WTC11 (cell line): ENCODE results near the gene CNDP2. TPM values are rescaled to one million over a fixed set of nuclear protein-coding genes. Genes with fewer than 3 reads are reported as not detected.

ENCODE experiments used
- ATAC-seq: fragments of 200-7000 bp; cut with Tn5 transposase; 2 replicates; pipeline ENCODE4 v1.10.0; 2021; ENCODE audit warnings: mild to moderate bottlenecking, moderate library complexity
- CTCF ChIA-PET: fragments of 300-600 bp; sonication (Branson Sonifier 250); formaldehyde crosslinking; loops from one replicate; lab custom pipeline; 2021; ENCODE audit warnings: antibody characterized with exemption; lab: Charles Lee
- POLR2A ChIA-PET: fragments of 350-600 bp; sonication (Branson Sonifier 250); formaldehyde crosslinking; loops from one replicate; lab custom pipeline; 2021; ENCODE audit warnings: antibody characterized with exemption; lab: Charles Lee
- DNase-seq: peaks from one replicate; pipeline ENCODE4 v3.0.0; 2021; ENCODE audit warnings: low spot score
- H3K27ac Mint-ChIP-seq: 2 replicates; pipeline ENCODE4 v1.8.0; 2021; ENCODE audit warnings: mixed read lengths
- H3K27me3 Mint-ChIP-seq: 2 replicates; pipeline ENCODE4 v1.8.0; 2021; ENCODE audit warnings: low read depth, mild to moderate bottlenecking, moderate library complexity, mixed read lengths
- H3K36me3 Mint-ChIP-seq: 2 replicates; pipeline ENCODE4 v1.8.0; 2021; ENCODE audit warnings: mixed read lengths
- H3K4me1 Mint-ChIP-seq: 2 replicates; pipeline ENCODE4 v1.8.0; 2022; ENCODE audit warnings: mixed read lengths
- H3K4me3 Mint-ChIP-seq: 2 replicates; pipeline ENCODE4 v1.8.0; 2021; ENCODE audit warnings: mild to moderate bottlenecking, moderate library complexity, mixed read lengths
- H3K9me3 Mint-ChIP-seq: 2 replicates; pipeline ENCODE4 v1.8.0; 2021; ENCODE audit warnings: mixed read lengths
- ARID4B ChIP-seq: sonication (generic); formaldehyde crosslinking; IDR thresholded peaks from 2 replicates; pipeline ENCODE4 v1.8.0; 2023; ENCODE audit warnings: missing genetic modification reagents, mild to moderate bottlenecking, borderline replicate concordance
- ATF3 ChIP-seq: sonication (generic); formaldehyde crosslinking; conservative IDR thresholded peaks from 2 replicates; pipeline ENCODE4 v1.8.1; 2022; ENCODE audit warnings: mild to moderate bottlenecking, missing genetic modification reagents
- CREB1 ChIP-seq: sonication (generic); formaldehyde crosslinking; IDR thresholded peaks from 2 replicates; pipeline ENCODE4 v1.8.0; 2023; ENCODE audit warnings: mild to moderate bottlenecking, missing genetic modification reagents
- E2F1 ChIP-seq: sonication (generic); formaldehyde crosslinking; IDR thresholded peaks from 2 replicates; pipeline ENCODE4 v1.8.0; 2022; ENCODE audit warnings: mild to moderate bottlenecking, missing genetic modification reagents
- GABPB1 ChIP-seq: sonication (generic); formaldehyde crosslinking; IDR thresholded peaks from 2 replicates; pipeline ENCODE4 v1.8.1; 2023; ENCODE audit warnings: mild to moderate bottlenecking, missing genetic modification reagents
- JAZF1 ChIP-seq: fragments of 250-450 bp; sonication (Bioruptor Pico); IDR thresholded peaks from 2 replicates; pipeline ENCODE4 v1.9.0; 2021; ENCODE audit warnings: moderate library complexity, mild to moderate bottlenecking, inconsistent platforms
- JUN ChIP-seq: sonication (generic); formaldehyde crosslinking; IDR thresholded peaks from 2 replicates; pipeline ENCODE4 v1.8.0; 2023; ENCODE audit warnings: mild to moderate bottlenecking, missing genetic modification reagents
- RELA ChIP-seq: sonication (generic); formaldehyde crosslinking; IDR thresholded peaks from 2 replicates; pipeline ENCODE4 v1.8.1; 2022; ENCODE audit warnings: missing genetic modification reagents, mild to moderate bottlenecking, borderline replicate concordance
- ZNF423 ChIP-seq: fragments of 250-450 bp; sonication (Bioruptor Pico); IDR thresholded peaks from 2 replicates; pipeline ENCODE4 v2.1.2; 2022; ENCODE audit warnings: mild to moderate bottlenecking, moderate library complexity
- ZNF532 ChIP-seq: fragments of 250-450 bp; sonication (Bioruptor Pico); IDR thresholded peaks from 2 replicates; pipeline ENCODE4 v1.9.0; 2021; ENCODE audit warnings: mild to moderate bottlenecking, borderline replicate concordance
- total RNA-seq: library from RNA; stranded (reverse); gene quantifications from 3 replicates; pipeline ENCODE4 v1.2.3, GENCODE V29; 2021

The CNDP2 gene
- total RNA-seq, 1 experiment from 2014 or later: 248 TPM

- no peaks in the 10 kb centered on the region for H3K9me3 Mint-ChIP-seq
- DNase-seq (no peak), ATAC-seq (no peak)
- no peak overlapping the region for H3K27ac Mint-ChIP-seq
- H3K36me3 Mint-ChIP-seq: no peaks in the 10 kb centered on the region
- CTCF ChIA-PET: interaction anchor here (0.8 to 2.5 kb wide), 2 partner anchors 12 to 45 kb away, joined by 3 to 9 read pairs; no protein-coding TSS in a partner anchor
- no peaks in the 10 kb centered on the region for H3K27me3 Mint-ChIP-seq
- no peak overlapping the region for H3K4me3 Mint-ChIP-seq
- H3K4me1 Mint-ChIP-seq: 0 out of 2 replicates have a peak, but pooled peaks cover 3% of the 10 kb centered on the region
- POLR2A ChIA-PET: no interaction called here
- TF ChIP-seq E2F1 (CRISPR knock-in tag) (no peak), JUN (no peak), ATF3 (CRISPR knock-in tag) (no peak)
- TF ChIP-seq, all 79 proteins: peak for 0
Measured at GRCh38 chr18:74447404-74448152, 48.6 kb upstream of the CNDP2 start.

GRCh38 chr18:74450626-74451025 lies 45.5 kb upstream of the CNDP2 start:
- ChIA-PET POLR2A (no interaction called here), CTCF (interaction anchor here (0.7 to 1.3 kb wide), 4 partner anchors 9 to 101 kb away, joined by 3 to 7 read pairs (median 4); no protein-coding TSS in a partner anchor)
- H3K4me1 Mint-ChIP-seq: 0 out of 2 replicates have a peak, but pooled peaks cover 3% of the 10 kb centered on the region
- H3K27me3 Mint-ChIP-seq: peaks cover 23% of the 10 kb centered on the region
- DNase-seq: no peak
- TF ChIP-seq ARID4B: no peak
- TF ChIP-seq ZNF532 (CRISPR knock-in tag): no peak
- no peak for TF ChIP-seq JAZF1 (CRISPR knock-in tag)
- TF ChIP-seq ZNF423 (CRISPR knock-in tag): no peak
- TF ChIP-seq CREB1 (CRISPR knock-in tag): no peak
- TF ChIP-seq, all 79 proteins: peak for 0
- Mint-ChIP-seq H3K27ac (no peak overlapping the region), H3K4me3 (no peak overlapping the region), H3K36me3 (no peaks in the 10 kb centered on the region), H3K9me3 (no peaks in the 10 kb centered on the region)
- ATAC-seq: no peak

- no peak for TF ChIP-seq RELA (CRISPR knock-in tag)
- TF ChIP-seq ZNF532 (CRISPR knock-in tag): no peak
- TF ChIP-seq GABPB1: no peak
- ATAC-seq: no peak
- Mint-ChIP-seq H3K9me3 (no peaks in the 10 kb centered on the region), H3K27ac (no peak overlapping the region), H3K4me1 (no peaks in the 10 kb centered on the region), H3K36me3 (no peaks in the 10 kb centered on the region), H3K27me3 (peaks cover 29% of the 10 kb centered on the region), H3K4me3 (no peak overlapping the region)
- no peak for DNase-seq
- ChIA-PET CTCF (interaction anchor here (0.7 to 1.3 kb wide), 3 partner anchors 9 to 101 kb away, joined by 3 to 7 read pairs (median 4); no protein-coding TSS in a partner anchor), POLR2A (no interaction called here)
Measured at GRCh38 chr18:74451148-74451547, 45.0 kb upstream of the CNDP2 start.
